ENCODE results near the gene SEMA4D.

The SEMA4D gene

DNA sequence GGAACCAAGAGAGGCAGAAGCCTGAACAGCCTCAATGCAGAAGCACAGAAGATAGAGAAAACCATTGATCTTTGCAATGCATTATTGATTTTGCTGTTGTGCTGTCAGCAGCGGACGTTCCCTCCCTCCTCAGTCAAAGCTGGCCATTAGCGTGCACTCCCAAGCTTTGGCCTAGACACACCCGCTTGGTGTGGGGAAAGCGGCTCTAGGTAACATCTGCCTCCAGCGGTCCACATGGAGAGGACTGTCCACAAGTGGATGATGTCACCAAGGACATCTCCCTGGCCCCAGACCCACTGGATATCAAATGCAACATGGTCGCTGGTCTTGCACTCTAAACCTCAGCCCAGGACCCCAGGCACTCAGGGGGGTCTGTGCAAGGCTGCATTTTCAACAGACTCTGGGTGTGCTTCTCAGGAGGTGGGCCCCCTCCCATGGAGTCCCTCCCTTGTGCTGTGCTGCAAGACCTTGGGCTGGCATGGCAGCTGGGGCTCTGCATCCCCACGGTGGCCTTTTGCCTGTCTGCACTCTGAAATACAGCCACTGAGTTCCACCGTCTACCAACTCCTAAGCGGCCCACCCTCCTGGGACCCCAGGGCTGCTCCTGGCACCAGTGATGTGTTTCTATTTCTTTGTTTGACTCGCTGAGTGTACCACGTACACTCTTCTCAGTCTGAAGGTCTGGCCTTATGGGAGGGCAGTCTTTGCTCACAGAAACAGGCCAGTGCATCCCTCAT is 1.9 kb downstream of the SEMA4D start:
- no peak overlapping the region for H3K27ac ChIP-seq
- TF ChIP-seq, protein P1, sequence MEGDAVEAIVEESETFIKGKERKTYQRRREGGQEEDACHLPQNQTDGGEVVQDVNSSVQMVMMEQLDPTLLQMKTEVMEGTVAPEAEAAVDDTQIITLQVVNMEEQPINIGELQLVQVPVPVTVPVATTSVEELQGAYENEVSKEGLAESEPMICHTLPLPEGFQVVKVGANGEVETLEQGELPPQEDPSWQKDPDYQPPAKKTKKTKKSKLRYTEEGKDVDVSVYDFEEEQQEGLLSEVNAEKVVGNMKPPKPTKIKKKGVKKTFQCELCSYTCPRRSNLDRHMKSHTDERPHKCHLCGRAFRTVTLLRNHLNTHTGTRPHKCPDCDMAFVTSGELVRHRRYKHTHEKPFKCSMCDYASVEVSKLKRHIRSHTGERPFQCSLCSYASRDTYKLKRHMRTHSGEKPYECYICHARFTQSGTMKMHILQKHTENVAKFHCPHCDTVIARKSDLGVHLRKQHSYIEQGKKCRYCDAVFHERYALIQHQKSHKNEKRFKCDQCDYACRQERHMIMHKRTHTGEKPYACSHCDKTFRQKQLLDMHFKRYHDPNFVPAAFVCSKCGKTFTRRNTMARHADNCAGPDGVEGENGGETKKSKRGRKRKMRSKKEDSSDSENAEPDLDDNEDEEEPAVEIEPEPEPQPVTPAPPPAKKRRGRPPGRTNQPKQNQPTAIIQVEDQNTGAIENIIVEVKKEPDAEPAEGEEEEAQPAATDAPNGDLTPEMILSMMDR (IDR thresholded peaks at IDR 0.05), result no peak

DNA sequence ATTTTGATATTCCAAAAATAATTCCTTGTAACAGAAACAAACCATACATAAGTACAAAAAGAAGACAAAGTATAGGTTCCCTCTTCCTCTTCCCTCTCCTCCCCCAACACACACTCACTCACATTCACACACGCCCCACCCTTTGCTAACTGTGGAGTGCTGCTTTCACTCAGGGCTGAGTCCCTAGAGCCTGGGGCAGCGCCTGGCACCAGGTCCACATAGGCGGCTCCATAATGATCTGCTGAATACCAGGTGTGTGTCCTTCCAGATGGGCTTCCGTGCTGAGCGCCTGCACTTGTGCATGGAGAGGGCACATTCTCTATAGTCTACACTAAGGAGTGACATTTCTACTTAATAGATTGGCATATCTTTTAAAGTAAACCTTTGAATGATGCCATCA is 3.7 kb downstream of the SEMA4D start:
- H3K27ac ChIP-seq, result no peak overlapping the region
- TF ChIP-seq ZFX (IDR thresholded peaks at IDR 0.05; ENCODE audit: borderline replicate concordance), result no peak
- TF ChIP-seq, protein P1 (IDR thresholded peaks at IDR 0.05), result no peak

DNA sequence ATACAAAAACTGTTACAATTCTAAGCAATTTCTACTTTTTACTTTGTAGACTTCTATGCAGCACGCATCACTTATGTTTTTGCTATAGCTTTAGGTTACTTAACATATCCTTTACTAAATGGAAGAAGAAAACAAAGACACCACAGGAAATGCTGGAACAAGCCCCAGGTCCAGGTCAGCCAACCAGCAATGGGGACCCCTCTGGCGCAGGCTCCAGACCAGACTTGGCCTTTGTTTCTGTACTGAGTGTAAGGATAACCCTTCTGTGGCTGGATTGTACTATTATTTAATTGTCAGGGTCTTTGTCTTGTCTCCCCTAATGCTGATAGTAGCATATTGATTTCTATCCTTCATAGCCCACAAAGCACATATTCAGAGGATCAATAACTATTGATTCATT is 4.2 kb downstream of the SEMA4D start:
- TF ChIP-seq, protein P1 (IDR thresholded peaks at IDR 0.05), result no peak
- TF ChIP-seq ZFX (IDR thresholded peaks at IDR 0.05; ENCODE audit: borderline replicate concordance), result no peak

DNA sequence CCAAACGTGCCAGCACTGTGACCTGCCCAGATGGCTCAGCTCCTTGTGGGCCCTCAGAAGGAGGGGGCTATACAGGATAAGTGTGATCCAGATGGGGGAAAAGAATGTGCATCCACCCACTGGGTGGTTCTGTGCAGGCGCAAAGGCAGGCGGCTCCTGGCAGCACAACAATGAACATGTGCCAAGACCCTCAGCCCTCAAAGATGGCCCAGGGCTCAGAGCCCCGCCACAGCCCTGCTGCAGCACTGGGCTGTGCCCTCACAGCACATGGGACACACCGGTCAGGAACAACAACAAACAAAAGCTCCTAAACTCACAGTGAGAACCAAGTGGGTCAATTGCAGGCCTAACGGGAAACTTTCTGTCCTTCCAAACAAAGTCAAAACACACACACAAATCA is 4.7 kb downstream of the SEMA4D start:
- no peak for TF ChIP-seq ZFX (IDR thresholded peaks at IDR 0.05; ENCODE audit: borderline replicate concordance)
- TF ChIP-seq, protein P1 (IDR thresholded peaks at IDR 0.05), result no peak
- H3K27ac ChIP-seq, result no peak overlapping the region

More for the DNA sequence above, 4.2 kb downstream of the SEMA4D start:
- no peak overlapping the region for H3K27ac ChIP-seq

DNA sequence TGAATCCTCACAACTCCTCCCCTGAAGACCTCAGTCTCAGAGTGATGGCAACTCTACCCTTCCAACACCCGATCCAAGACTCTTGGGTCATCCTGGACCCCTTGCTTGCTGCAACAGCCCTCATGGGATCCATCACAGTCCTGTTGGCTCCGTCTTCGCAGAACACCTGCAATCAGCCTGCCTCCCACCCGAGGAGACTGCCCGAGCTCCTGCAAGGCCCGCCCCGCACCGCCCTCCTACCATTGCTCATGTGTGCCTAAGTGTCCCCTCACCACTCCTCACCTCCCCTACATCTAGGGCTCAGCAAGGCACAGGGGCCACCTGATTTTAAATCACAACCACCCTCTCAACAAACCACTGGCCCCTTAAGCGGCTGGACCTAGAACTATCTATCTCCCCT is 5.3 kb downstream of the SEMA4D start:
- H3K27ac ChIP-seq, result no peak overlapping the region
- TF ChIP-seq, protein P1 (IDR thresholded peaks at IDR 0.05), result no peak
- TF ChIP-seq ZFX (IDR thresholded peaks at IDR 0.05; ENCODE audit: borderline replicate concordance), result no peak

DNA sequence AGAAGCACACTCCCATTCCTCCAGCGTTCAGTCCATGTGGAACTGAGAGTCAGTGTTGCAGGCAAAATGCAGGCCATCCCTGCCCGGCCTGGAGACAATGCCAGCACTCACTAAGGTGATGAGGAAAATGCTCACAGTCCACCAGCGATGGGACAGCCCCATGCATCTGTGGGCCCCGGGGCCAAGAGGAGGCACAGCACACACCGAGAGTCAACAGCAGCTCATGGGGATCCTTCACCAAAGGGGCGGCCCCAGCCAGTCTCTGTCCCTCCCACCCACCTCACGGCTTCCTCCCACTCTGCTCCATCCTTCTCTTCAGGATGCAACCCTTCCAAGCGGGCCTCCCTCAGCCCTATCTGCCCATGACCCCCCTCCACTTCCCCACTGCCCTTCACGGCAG is 6.2 kb downstream of the SEMA4D start:
- TF ChIP-seq, protein P1 (IDR thresholded peaks at IDR 0.05), result no peak
- TF ChIP-seq ZFX (IDR thresholded peaks at IDR 0.05; ENCODE audit: borderline replicate concordance), result no peak
- H3K27ac ChIP-seq, result no peak overlapping the region
